ENCODE measurements around the gene STRA8. TPM values are rescaled to one million over a fixed set of nuclear protein-coding genes. Genes with fewer than 3 reads are reported as not detected.
A peak's percentile ranks its signal among the peaks of the same experiment; 100 is the strongest.

Gene STRA8
- polyA plus RNA-seq, 4 donors, result 0.17 to 0.28 (median 0.23) TPM

- DNase-seq (ENCODE audit: low read depth in 4 of 4, low spot score in 3 of 4), result no peak
These were observed 29.1 kb downstream of the STRA8 start for GRCh38 chr7:135262623-135263320.

- DNase-seq (ENCODE audit: low read depth in 4 of 4, low spot score in 3 of 4), result no peak
These were observed 29.8 kb downstream of the STRA8 start for GRCh38 chr7:135263321-135263970.

GRCh38 chr7:135265637-135266036 is 32.0 kb downstream of the STRA8 start:
- DNase-seq (ENCODE audit: low read depth in 4 of 4, low spot score in 3 of 4), result no peak

- DNase-seq (ENCODE audit: low read depth in 4 of 4, low spot score in 3 of 4), result no peak
These were observed 36.3 kb downstream of the STRA8 start for GRCh38 chr7:135269921-135270320.

- DNase-seq (ENCODE audit: low read depth in 4 of 4, low spot score in 3 of 4), result no peak
These were observed 37.1 kb downstream of the STRA8 start for GRCh38 chr7:135270577-135271254.

- no peak for DNase-seq (ENCODE audit: low read depth in 4 of 4, low spot score in 3 of 4)
These were observed 37.6 kb downstream of the STRA8 start for GRCh38 chr7:135271255-135271615.

GRCh38 chr7:135272303-135272702 is 38.7 kb downstream of the STRA8 start:
- no peak for DNase-seq (ENCODE audit: low read depth in 4 of 4, low spot score in 3 of 4)

- no peak for DNase-seq (ENCODE audit: low read depth in 4 of 4, low spot score in 3 of 4)
These were observed 39.9 kb downstream of the STRA8 start for GRCh38 chr7:135273581-135273980.

- DNase-seq (ENCODE audit: low read depth in 4 of 4, low spot score in 3 of 4), result peak; percentile 44 to 61 (median 48)
These were observed 41.0 kb downstream of the STRA8 start for GRCh38 chr7:135274495-135275268.

GRCh38 chr7:135275971-135276580 is 42.4 kb downstream of the STRA8 start:
- no peak for DNase-seq (ENCODE audit: low read depth in 4 of 4, low spot score in 3 of 4)

GRCh38 chr7:135277161-135277560 is 43.5 kb downstream of the STRA8 start:
- DNase-seq (ENCODE audit: low read depth in 4 of 4, low spot score in 3 of 4), result no peak

- DNase-seq (ENCODE audit: low read depth in 4 of 4, low spot score in 3 of 4), result peak; percentile 74 to 81 (median 78)
These were observed 47.8 kb downstream of the STRA8 start for GRCh38 chr7:135281363-135281949.

- no peak for DNase-seq (ENCODE audit: low read depth in 4 of 4, low spot score in 3 of 4)
These were observed 49.1 kb downstream of the STRA8 start for GRCh38 chr7:135282561-135283254.

GRCh38 chr7:135283959-135284638 is 50.5 kb downstream of the STRA8 start:
- no peak for DNase-seq (ENCODE audit: low read depth in 4 of 4, low spot score in 3 of 4)

GRCh38 chr7:135285547-135286233 is 52.1 kb downstream of the STRA8 start:
- no peak for DNase-seq (ENCODE audit: low read depth in 4 of 4, low spot score in 3 of 4)

GRCh38 chr7:135286876-135287275 is 53.2 kb downstream of the STRA8 start:
- DNase-seq (ENCODE audit: low read depth in 4 of 4, low spot score in 3 of 4), result no peak

- no peak for DNase-seq (ENCODE audit: low read depth in 4 of 4, low spot score in 3 of 4)
These were observed 57.0 kb downstream of the STRA8 start for GRCh38 chr7:135290594-135290993.

GRCh38 chr7:135291809-135292253 is 58.2 kb downstream of the STRA8 start:
- DNase-seq (ENCODE audit: low read depth in 4 of 4, low spot score in 3 of 4), result no peak
